ENCODE measurements around the gene MCL1.
A peak's percentile ranks its signal among the peaks of the same experiment; 100 is the strongest.

Gene MCL1

GRCh38 chr1:150535511-150536287, 43.7 kb downstream of the MCL1 start:
- Histone ChIP-seq H3K27me3 (ENCODE audit: insufficient read depth, low read length, poor library complexity, severe bottlenecking) (no peaks in the 10 kb centered on the region), H3K4me3 (ENCODE audit: low read length, poor library complexity, severe bottlenecking) (no peak overlapping the region), H3K36me3 (ENCODE audit: insufficient read depth, low read length) (no peaks in the 10 kb centered on the region), H3K4me2 (ENCODE audit: low read depth, low read length, poor library complexity, severe bottlenecking) (no peak overlapping the region), H3K9ac (ENCODE audit: low read depth, low read length, poor library complexity, severe bottlenecking) (no peak overlapping the region), H3F3A (ENCODE audit: low read depth) (no peaks in the 10 kb centered on the region), H3K79me2 (ENCODE audit: insufficient read depth, low read length) (no peaks in the 10 kb centered on the region), H3K4me1 (ENCODE audit: insufficient read depth, low read length, poor library complexity, severe bottlenecking) (no peaks in the 10 kb centered on the region), H3K9me2 (replicated peaks; ENCODE audit: low read depth, low read length) (no peaks in the 10 kb centered on the region), H4K20me1 (ENCODE audit: insufficient read depth, low read length, poor library complexity, severe bottlenecking) (no peaks in the 10 kb centered on the region), H3K9me3 (ENCODE audit: insufficient read depth, low read depth, low read length) (no peaks in the 10 kb centered on the region), H2AFZ (ENCODE audit: low read length) (no peak overlapping the region)
- TF ChIP-seq CTCF (conservative IDR thresholded peaks at IDR 0.05; ENCODE audit: low read length) (no peak), EZH2phosphoT487 (IDR thresholded peaks at IDR 0.05; ENCODE audit: borderline replicate concordance) (no peak)

GRCh38 chr1:150534002-150534401, 45.4 kb downstream of the MCL1 start:
- no peaks in the 10 kb centered on the region for H3K9me2 ChIP-seq (replicated peaks; ENCODE audit: low read depth, low read length)
- no peak for TF ChIP-seq EZH2phosphoT487 (IDR thresholded peaks at IDR 0.05; ENCODE audit: borderline replicate concordance)
- no peak for TF ChIP-seq CTCF (conservative IDR thresholded peaks at IDR 0.05; ENCODE audit: low read length)
- H3K36me3 ChIP-seq (ENCODE audit: insufficient read depth, low read length), result no peaks in the 10 kb centered on the region
- H3K4me2 ChIP-seq (ENCODE audit: low read depth, low read length, poor library complexity, severe bottlenecking), result no peak overlapping the region
- no peak overlapping the region for H3K4me3 ChIP-seq (ENCODE audit: low read length, poor library complexity, severe bottlenecking)
- no peaks in the 10 kb centered on the region for H4K20me1 ChIP-seq (ENCODE audit: insufficient read depth, low read length, poor library complexity, severe bottlenecking)
- no peak overlapping the region for H2AFZ ChIP-seq (ENCODE audit: low read length)
- H3K4me1 ChIP-seq (ENCODE audit: insufficient read depth, low read length, poor library complexity, severe bottlenecking), result no peaks in the 10 kb centered on the region
- H3K9me3 ChIP-seq (ENCODE audit: insufficient read depth, low read depth, low read length), result no peaks in the 10 kb centered on the region
- H3K9ac ChIP-seq (ENCODE audit: low read depth, low read length, poor library complexity, severe bottlenecking), result no peak overlapping the region
- H3K79me2 ChIP-seq (ENCODE audit: insufficient read depth, low read length), result no peaks in the 10 kb centered on the region
- no peaks in the 10 kb centered on the region for H3F3A ChIP-seq (ENCODE audit: low read depth)
- no peaks in the 10 kb centered on the region for H3K27me3 ChIP-seq (ENCODE audit: insufficient read depth, low read length, poor library complexity, severe bottlenecking)

- TF ChIP-seq EZH2phosphoT487 (IDR thresholded peaks at IDR 0.05; ENCODE audit: borderline replicate concordance) (no peak), CTCF (conservative IDR thresholded peaks at IDR 0.05; ENCODE audit: low read length) (no peak)
- no peaks in the 10 kb centered on the region for H3F3A ChIP-seq (ENCODE audit: low read depth)
- H3K4me1 ChIP-seq (ENCODE audit: insufficient read depth, low read length, poor library complexity, severe bottlenecking), result no peaks in the 10 kb centered on the region
- H3K9ac ChIP-seq (ENCODE audit: low read depth, low read length, poor library complexity, severe bottlenecking), result no peak overlapping the region
- no peaks in the 10 kb centered on the region for H3K27me3 ChIP-seq (ENCODE audit: insufficient read depth, low read length, poor library complexity, severe bottlenecking)
- no peaks in the 10 kb centered on the region for H3K79me2 ChIP-seq (ENCODE audit: insufficient read depth, low read length)
- no peaks in the 10 kb centered on the region for H3K36me3 ChIP-seq (ENCODE audit: insufficient read depth, low read length)
- H3K4me2 ChIP-seq (ENCODE audit: low read depth, low read length, poor library complexity, severe bottlenecking), result no peak overlapping the region
- H3K9me3 ChIP-seq (ENCODE audit: insufficient read depth, low read depth, low read length), result no peaks in the 10 kb centered on the region
- no peaks in the 10 kb centered on the region for H4K20me1 ChIP-seq (ENCODE audit: insufficient read depth, low read length, poor library complexity, severe bottlenecking)
- H2AFZ ChIP-seq (ENCODE audit: low read length), result 0 out of 2 replicates have a peak overlapping the region, but pooled peaks have one; percentile 27
- H3K4me3 ChIP-seq (ENCODE audit: low read length, poor library complexity, severe bottlenecking), result no peak overlapping the region
- no peaks in the 10 kb centered on the region for H3K9me2 ChIP-seq (replicated peaks; ENCODE audit: low read depth, low read length)
Observed at GRCh38 chr1:150532860-150533259, 46.5 kb downstream of the MCL1 start.
